Measurements from ENCODE around the gene SLC35F5. TPM values are rescaled to one million over a fixed set of nuclear protein-coding genes. Genes with fewer than 3 reads are reported as not detected.

Gene SLC35F5
- total RNA-seq, 1 donor from 2014 or later = 58.3 TPM

- TF ChIP-seq CTCF (conservative IDR thresholded peaks at IDR 0.05) = no peak
- Mint-ChIP-seq H3K36me3 (no peaks in the 10 kb centered on the region), H3K4me3 (no peak overlapping the region), H3K9me3 (no peaks in the 10 kb centered on the region), H3K4me1 (ENCODE audit: unreplicated experiment) (no peaks in the 10 kb centered on the region), H3K27ac (no peak overlapping the region), H3K27me3 (no peaks in the 10 kb centered on the region)
- DNase-seq (ENCODE audit: extremely low spot score, unreplicated experiment) = no peak
Observed at GRCh38 chr2:113770929-113771328, 14.5 kb upstream of the SLC35F5 start.

DNA sequence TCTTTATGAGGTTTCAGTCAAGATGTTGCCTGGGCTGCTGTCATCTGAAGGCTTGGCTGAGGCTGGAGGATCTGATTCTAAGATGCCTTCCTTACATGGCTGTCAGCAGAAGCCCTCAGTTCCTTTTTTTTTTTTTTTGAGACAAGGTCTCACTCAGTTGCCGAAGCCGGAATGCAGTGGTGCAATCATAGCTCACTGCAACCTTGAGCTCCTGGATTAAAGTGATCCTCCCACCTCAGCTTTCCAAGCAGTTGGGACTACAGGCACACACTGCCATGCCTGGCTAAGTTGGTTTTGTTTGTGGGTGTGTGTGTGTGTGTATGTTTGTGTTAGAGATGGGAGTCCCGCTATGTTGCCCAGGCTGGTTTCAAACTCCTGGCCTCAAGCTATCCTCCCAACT lies 13.1 kb upstream of the SLC35F5 start:
- no peaks in the 10 kb centered on the region for H3K9me3 Mint-ChIP-seq

DNA sequence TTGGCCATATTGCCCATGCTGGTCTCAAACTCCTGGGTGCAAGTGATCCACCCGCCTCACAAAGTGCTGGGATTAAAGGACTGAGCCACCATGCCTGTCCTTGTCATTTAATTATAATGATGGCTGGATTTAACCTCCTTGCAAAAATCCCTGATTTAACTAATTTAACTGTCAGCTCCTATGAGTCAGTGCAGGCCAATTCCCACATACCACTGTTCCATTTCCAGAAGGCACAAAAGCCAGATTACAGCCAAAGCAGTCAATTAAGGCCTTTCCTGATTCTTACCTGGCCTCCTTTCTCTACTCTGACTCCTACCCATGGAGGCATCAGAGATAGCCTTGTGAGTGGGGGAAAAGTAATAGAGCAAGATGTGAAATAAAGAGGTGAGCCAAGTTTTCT lies 12.3 kb upstream of the SLC35F5 start:
- Mint-ChIP-seq H3K4me3 (no peak overlapping the region), H3K27ac (no peak overlapping the region), H3K4me1 (ENCODE audit: unreplicated experiment) (no peaks in the 10 kb centered on the region), H3K9me3 (no peaks in the 10 kb centered on the region), H3K36me3 (no peaks in the 10 kb centered on the region), H3K27me3 (no peaks in the 10 kb centered on the region)
- no peak for DNase-seq (ENCODE audit: extremely low spot score, unreplicated experiment)
- no peak for TF ChIP-seq CTCF (conservative IDR thresholded peaks at IDR 0.05)

More for the DNA sequence above, 13.1 kb upstream of the SLC35F5 start:
- Mint-ChIP-seq H3K27ac (no peak overlapping the region), H3K4me3 (no peak overlapping the region), H3K27me3 (no peaks in the 10 kb centered on the region), H3K36me3 (no peaks in the 10 kb centered on the region), H3K4me1 (ENCODE audit: unreplicated experiment) (no peaks in the 10 kb centered on the region)
- no peak for DNase-seq (ENCODE audit: extremely low spot score, unreplicated experiment)
- no peak for TF ChIP-seq CTCF (conservative IDR thresholded peaks at IDR 0.05)

DNA sequence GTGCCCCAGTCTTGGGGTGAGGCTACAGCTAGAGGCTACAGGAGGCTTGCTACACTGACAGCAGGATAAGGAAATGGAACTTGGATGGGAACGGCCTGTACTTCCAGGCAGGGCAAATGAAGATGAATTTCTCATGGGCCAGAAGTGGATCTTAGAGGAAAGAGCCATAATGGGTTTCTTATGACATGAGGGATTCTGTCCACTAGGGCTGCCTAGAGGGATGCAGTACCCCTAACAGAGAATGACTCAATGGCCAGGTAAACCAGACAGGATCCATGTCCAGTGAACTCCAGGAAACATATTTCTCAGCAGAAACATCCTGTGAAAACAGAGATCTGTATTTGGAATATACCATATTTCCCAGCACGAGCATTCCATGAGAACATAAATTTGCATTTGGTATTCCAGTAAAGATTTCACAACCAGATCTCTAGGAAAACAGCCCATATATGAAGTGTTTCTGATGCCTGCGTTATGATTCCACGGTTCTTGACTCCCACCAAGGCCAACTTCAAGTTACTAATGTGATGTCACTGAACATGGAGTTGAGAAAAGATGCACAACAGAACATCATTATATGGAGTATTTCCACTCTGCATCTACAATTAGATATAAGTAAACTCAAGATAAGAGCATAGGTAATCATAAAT lies 11.5 kb upstream of the SLC35F5 start:
- H3K27ac Mint-ChIP-seq = no peak overlapping the region
- H3K27me3 Mint-ChIP-seq = no peaks in the 10 kb centered on the region
- no peak for TF ChIP-seq CTCF (conservative IDR thresholded peaks at IDR 0.05)
- no peak for DNase-seq (ENCODE audit: extremely low spot score, unreplicated experiment)
- no peak overlapping the region for H3K4me3 Mint-ChIP-seq
- no peaks in the 10 kb centered on the region for H3K4me1 Mint-ChIP-seq (ENCODE audit: unreplicated experiment)
- H3K36me3 Mint-ChIP-seq = no peaks in the 10 kb centered on the region
- no peaks in the 10 kb centered on the region for H3K9me3 Mint-ChIP-seq

DNA sequence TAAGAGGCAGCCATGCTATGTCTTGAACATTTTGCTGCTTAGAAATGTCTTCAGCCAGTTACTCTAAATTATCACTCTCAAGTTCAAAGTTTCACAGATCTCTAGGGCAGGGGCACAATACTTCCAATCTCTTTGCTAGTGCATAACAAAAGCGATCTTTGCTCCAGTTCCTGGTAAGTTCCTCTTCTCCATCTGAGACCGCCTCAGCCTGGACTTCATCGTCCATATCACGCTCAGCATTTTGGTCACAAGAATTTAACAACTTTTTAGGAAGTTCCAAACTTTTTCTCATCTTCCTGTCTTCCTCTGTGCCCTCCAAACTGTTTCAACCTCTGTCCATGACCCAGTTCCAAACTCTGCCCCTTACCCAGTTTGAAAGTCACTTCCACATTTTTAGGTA lies 8.8 kb upstream of the SLC35F5 start:
- Mint-ChIP-seq H3K4me3 (no peak overlapping the region), H3K4me1 (ENCODE audit: unreplicated experiment) (no peaks in the 10 kb centered on the region), H3K27me3 (peaks cover 4% of the 10 kb centered on the region), H3K9me3 (no peaks in the 10 kb centered on the region), H3K27ac (no peak overlapping the region), H3K36me3 (no peaks in the 10 kb centered on the region)
- no peak for TF ChIP-seq CTCF (conservative IDR thresholded peaks at IDR 0.05)
- no peak for DNase-seq (ENCODE audit: extremely low spot score, unreplicated experiment)
